ENCODE data around the gene ATP1A4. TPM values are rescaled to one million over a fixed set of nuclear protein-coding genes. Genes with fewer than 3 reads are reported as not detected.

The ATP1A4 gene
- total RNA-seq, 1 donor from 2014 or later, result 1.0 TPM

GRCh38 chr1:160214481-160215140 is 63.2 kb downstream of the ATP1A4 start:
- intact Hi-C loops (cut with DNase I), result no loop called here
- no peak for DNase-seq (ENCODE audit: low spot score)

GRCh38 chr1:160216301-160216700 is 64.9 kb downstream of the ATP1A4 start:
- no peak for DNase-seq (ENCODE audit: low spot score)
- intact Hi-C loops (cut with DNase I), result no loop called here

- DNase-seq (ENCODE audit: low spot score), result no peak
- intact Hi-C loops (cut with DNase I), result loop anchor here (1.0 kb wide), 1 partner anchor 116 kb away; no protein-coding TSS in a partner anchor
Measured at GRCh38 chr1:160217481-160218051, 66.2 kb downstream of the ATP1A4 start.

- intact Hi-C loops (cut with DNase I), result loop anchor here (1.0 kb wide), 1 partner anchor 26 kb away; no protein-coding TSS in a partner anchor
- no peak for DNase-seq (ENCODE audit: low spot score)
Measured at GRCh38 chr1:160219062-160219929, 67.9 kb downstream of the ATP1A4 start.

- no peak for DNase-seq (ENCODE audit: low spot score)
- intact Hi-C loops (cut with DNase I), result loop anchor here (1.0 kb wide), 1 partner anchor 58 kb away; no protein-coding TSS in a partner anchor
Measured at GRCh38 chr1:160220301-160220700, 68.9 kb downstream of the ATP1A4 start.

GRCh38 chr1:160221089-160221488 is 69.7 kb downstream of the ATP1A4 start:
- intact Hi-C loops (cut with DNase I), result no loop called here
- no peak for DNase-seq (ENCODE audit: low spot score)

- intact Hi-C loops (cut with DNase I), result no loop called here
- no peak for DNase-seq (ENCODE audit: low spot score)
Measured at GRCh38 chr1:160222546-160222945, 71.1 kb downstream of the ATP1A4 start.

GRCh38 chr1:160224606-160225005 is 73.2 kb downstream of the ATP1A4 start:
- no peak for DNase-seq (ENCODE audit: low spot score)
- intact Hi-C loops (cut with DNase I), result no loop called here

GRCh38 chr1:160225345-160225744 is 73.9 kb downstream of the ATP1A4 start:
- intact Hi-C loops (cut with DNase I), result no loop called here
- no peak for DNase-seq (ENCODE audit: low spot score)

- DNase-seq (ENCODE audit: low spot score), result no peak
- intact Hi-C loops (cut with DNase I), result no loop called here
Measured at GRCh38 chr1:160226623-160227022, 75.2 kb downstream of the ATP1A4 start.

GRCh38 chr1:160227034-160227433 is 75.6 kb downstream of the ATP1A4 start:
- intact Hi-C loops (cut with DNase I), result no loop called here
- no peak for DNase-seq (ENCODE audit: low spot score)

GRCh38 chr1:160227561-160227960 is 76.2 kb downstream of the ATP1A4 start:
- intact Hi-C loops (cut with DNase I), result no loop called here
- no peak for DNase-seq (ENCODE audit: low spot score)

- intact Hi-C loops (cut with DNase I), result no loop called here
- no peak for DNase-seq (ENCODE audit: low spot score)
Measured at GRCh38 chr1:160228431-160228830, 77.0 kb downstream of the ATP1A4 start.

- intact Hi-C loops (cut with DNase I), result no loop called here
- DNase-seq (ENCODE audit: low spot score), result no peak
Measured at GRCh38 chr1:160232911-160233310, 81.5 kb downstream of the ATP1A4 start.

Other genes starting within 250 kb of the ATP1A4 start
- gene TAGLN2, start 226.1 kb upstream of the ATP1A4 start, total RNA-seq, result 103 TPM
- gene IGSF9, start 206.0 kb upstream of the ATP1A4 start, total RNA-seq, result not detected
- not detected for gene SLAMF9, start 197.4 kb upstream of the ATP1A4 start, total RNA-seq
- gene PIGM, start 119.6 kb upstream of the ATP1A4 start, total RNA-seq, result 2.3 TPM
- 0.05 TPM for gene KCNJ10, start 81.4 kb upstream of the ATP1A4 start, total RNA-seq
- not detected for gene KCNJ9, start 70.1 kb upstream of the ATP1A4 start, total RNA-seq
- 29.7 TPM for gene IGSF8, start 53.0 kb upstream of the ATP1A4 start, total RNA-seq
- gene ATP1A2, start 35.8 kb upstream of the ATP1A4 start, total RNA-seq, result 147 TPM
- gene CASQ1, start 39.0 kb downstream of the ATP1A4 start, total RNA-seq, result 57.8 TPM
- 317 TPM for gene PEA15, start 53.8 kb downstream of the ATP1A4 start, total RNA-seq
- gene DCAF8, start 110.9 kb downstream of the ATP1A4 start, total RNA-seq, result 123 TPM
- gene PEX19, start 133.5 kb downstream of the ATP1A4 start, total RNA-seq, result 68.9 TPM
- 118 TPM for gene COPA, start 191.6 kb downstream of the ATP1A4 start, total RNA-seq
- gene NCSTN, start 191.8 kb downstream of the ATP1A4 start, total RNA-seq, result 53.7 TPM
- gene NHLH1, start 215.5 kb downstream of the ATP1A4 start, total RNA-seq, result not detected
- gene VANGL2, start 249.0 kb downstream of the ATP1A4 start, total RNA-seq, result 1.4 TPM

Data from cardiac septum (tissue), 1 donor.